ENCODE data around the gene PTGS1.
"Not testable (repeated sequence)": the region's sequence is repeated elsewhere in the genome, so short reads cannot be mapped to it uniquely, and the experiment has no call there.

PTGS1 gene

GRCh38 chr9:122401896-122402295 is 31.1 kb downstream of the PTGS1 start:
- no peak for DNase-seq

- no peak for DNase-seq
Measured at GRCh38 chr9:122402403-122402871, 31.6 kb downstream of the PTGS1 start.

GRCh38 chr9:122402874-122403273 is 32.0 kb downstream of the PTGS1 start:
- DNase-seq = no peak

- no peak for DNase-seq
Measured at GRCh38 chr9:122403381-122404000, 32.7 kb downstream of the PTGS1 start.

GRCh38 chr9:122405304-122406069 is 34.7 kb downstream of the PTGS1 start:
- DNase-seq = not testable (repeated sequence)

- no peak for DNase-seq
Measured at GRCh38 chr9:122406070-122406890, 35.5 kb downstream of the PTGS1 start.

GRCh38 chr9:122414108-122414507 is 43.3 kb downstream of the PTGS1 start:
- not testable (repeated sequence) for DNase-seq

- DNase-seq = no peak
Measured at GRCh38 chr9:122418016-122418415, 47.2 kb downstream of the PTGS1 start.

GRCh38 chr9:122420315-122420714 is 49.5 kb downstream of the PTGS1 start:
- no peak for DNase-seq

GRCh38 chr9:122425087-122425486 is 54.3 kb downstream of the PTGS1 start:
- no peak for DNase-seq

- DNase-seq = no peak
Measured at GRCh38 chr9:122426723-122427122, 55.9 kb downstream of the PTGS1 start.

GRCh38 chr9:122442568-122442967 is 71.7 kb downstream of the PTGS1 start:
- DNase-seq = no peak

GRCh38 chr9:122444041-122444733 is 73.4 kb downstream of the PTGS1 start:
- DNase-seq = no peak
